MG63 (cell line): ENCODE measurements around the gene NLRC5. TPM values are rescaled to one million over a fixed set of nuclear protein-coding genes. Genes with fewer than 3 reads are reported as not detected.

Experiments used
- DNase-seq: peaks from one replicate; pipeline ENCODE4 v3.0.0-alpha.2; 2020
- H3K27me3 ChIP-seq: fragments of 250-450 bp; sonication (Bioruptor Pico); 2 replicates; pipeline ENCODE4 v1.5.1; 2020; ENCODE audit warnings: mild to moderate bottlenecking, moderate library complexity
- H3K36me3 ChIP-seq: fragments of 250-450 bp; sonication (Bioruptor Pico); 2 replicates; pipeline ENCODE4 v1.5.1; 2020; ENCODE audit warnings: mild to moderate bottlenecking, moderate library complexity
- H3K4me3 ChIP-seq: fragments of 250-450 bp; sonication (Bioruptor Pico); 2 replicates; pipeline ENCODE4 v1.5.1; 2020; ENCODE audit warnings: mild to moderate bottlenecking, moderate library complexity
- H3K9me3 ChIP-seq: fragments of 250-450 bp; sonication (Bioruptor Pico); 2 replicates; pipeline ENCODE4 v1.5.1; 2020; ENCODE audit warnings: mild to moderate bottlenecking, moderate library complexity
- total RNA-seq: library from RNA; depleted of rRNA; stranded (reverse); fragments of >200 nt; shearing (Covaris generic); gene quantifications from 2 replicates; pipeline ENCODE4 v1.2.3, GENCODE V29; 2014; ENCODE audit warnings: low replicate concordance

Gene NLRC5
- total RNA-seq, 1 experiment from 2014 or later, result 11.7 TPM

DNA sequence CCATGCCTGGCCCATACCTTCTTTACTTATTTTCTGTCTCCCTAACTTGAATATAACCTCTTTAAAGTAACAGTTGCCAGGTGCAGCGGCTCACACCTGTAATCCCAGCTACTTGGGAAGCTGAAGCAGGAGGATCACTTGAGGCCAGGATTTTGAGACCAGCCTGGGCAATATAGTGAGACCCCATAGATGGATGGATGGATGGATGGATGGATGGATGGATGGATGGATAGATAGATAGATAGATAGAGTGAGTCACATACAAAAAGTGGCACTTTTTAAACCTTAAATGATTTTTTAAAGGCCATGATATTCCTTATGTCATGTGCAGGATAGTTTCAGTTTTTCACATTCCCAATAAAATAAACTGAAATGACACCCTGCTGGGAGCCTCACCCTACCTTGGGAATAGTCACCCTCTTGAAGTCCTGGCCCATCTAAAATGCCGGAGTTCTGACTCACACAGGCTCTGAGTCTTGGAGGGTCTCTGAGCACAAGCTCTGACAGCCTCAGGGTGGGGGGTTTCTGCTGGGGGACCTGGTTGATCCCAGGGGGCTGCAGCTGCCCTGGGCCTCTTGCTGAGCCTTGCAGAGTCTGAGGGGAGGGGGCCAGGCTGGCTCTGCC is 129.2 kb downstream of the NLRC5 start:
- DNase-seq, result peak; percentile 32
- Histone ChIP-seq H3K9me3 (no peaks in the 10 kb centered on the region), H3K27me3 (no peaks in the 10 kb centered on the region), H3K4me3 (no peak overlapping the region), H3K36me3 (peaks cover 18% of the 10 kb centered on the region)

GRCh38 chr16:57123216-57123973 is 134.0 kb downstream of the NLRC5 start:
- DNase-seq, result no peak
- Histone ChIP-seq H3K27me3 (no peaks in the 10 kb centered on the region), H3K9me3 (no peaks in the 10 kb centered on the region), H3K4me3 (no peak overlapping the region), H3K36me3 (peaks cover 6% of the 10 kb centered on the region)

DNA sequence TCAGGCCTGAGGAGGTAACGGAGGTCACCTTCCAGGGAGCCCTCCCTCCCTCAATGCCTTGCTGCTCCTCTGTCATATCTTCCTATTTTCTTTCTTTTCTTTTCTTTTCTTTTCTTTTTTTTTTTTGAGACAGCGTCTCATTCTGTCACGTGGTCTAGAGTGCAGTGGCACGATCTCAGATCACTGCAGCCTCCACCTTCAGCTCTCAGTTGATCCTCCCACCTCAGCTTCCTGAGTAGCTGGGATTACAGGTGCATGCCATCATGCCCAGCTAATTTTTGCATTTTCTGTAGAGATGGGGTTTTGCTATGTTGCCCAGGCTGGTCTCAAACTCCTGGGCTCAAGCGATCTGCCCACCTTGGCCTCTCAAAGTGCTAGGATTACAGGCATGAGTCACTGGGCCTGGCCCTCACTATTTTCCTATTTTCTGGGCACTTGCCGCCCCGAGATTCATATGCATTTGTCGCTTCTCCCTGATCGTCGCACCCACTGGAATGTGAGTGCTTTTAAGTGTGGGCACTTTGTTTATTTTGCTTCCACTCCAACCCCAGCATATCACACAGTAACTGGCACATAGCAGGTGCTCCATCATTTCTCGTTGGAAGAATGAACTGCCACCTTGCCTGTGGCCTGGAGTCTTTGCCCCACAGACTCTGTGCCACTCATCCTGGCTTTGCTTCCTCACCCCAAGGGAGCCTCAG is 134.8 kb downstream of the NLRC5 start:
- Histone ChIP-seq H3K36me3 (peaks cover 4% of the 10 kb centered on the region), H3K4me3 (no peak overlapping the region), H3K9me3 (no peaks in the 10 kb centered on the region), H3K27me3 (no peaks in the 10 kb centered on the region)
- DNase-seq, result no peak

GRCh38 chr16:57125376-57125775 is 136.0 kb downstream of the NLRC5 start:
- Histone ChIP-seq H3K27me3 (no peaks in the 10 kb centered on the region), H3K4me3 (no peak overlapping the region), H3K9me3 (no peaks in the 10 kb centered on the region), H3K36me3 (peaks cover 4% of the 10 kb centered on the region)
- DNase-seq, result no peak

GRCh38 chr16:57125969-57126368 is 136.6 kb downstream of the NLRC5 start:
- Histone ChIP-seq H3K9me3 (no peaks in the 10 kb centered on the region), H3K4me3 (no peak overlapping the region), H3K36me3 (peaks cover 4% of the 10 kb centered on the region), H3K27me3 (no peaks in the 10 kb centered on the region)
- no peak for DNase-seq

DNA sequence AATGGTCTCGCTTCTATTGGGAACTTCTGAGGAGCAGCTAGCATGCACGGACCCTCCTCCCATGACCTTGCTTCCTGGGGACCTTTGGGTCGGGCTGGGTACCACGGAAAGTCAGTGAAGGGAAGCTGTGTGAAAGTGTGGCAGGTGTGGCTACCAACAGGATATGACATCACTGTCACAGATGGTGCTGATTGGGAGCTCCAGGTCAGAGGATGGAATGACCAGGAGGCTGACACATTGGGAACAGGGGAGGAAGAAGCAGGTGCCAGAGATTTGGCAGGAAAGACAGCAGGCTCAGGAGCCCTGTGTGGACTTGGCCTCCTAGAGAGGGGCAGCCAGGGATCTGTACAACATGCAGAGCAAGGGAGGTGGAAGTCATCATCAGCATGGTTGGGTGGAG is 137.1 kb downstream of the NLRC5 start:
- no peaks in the 10 kb centered on the region for H3K27me3 ChIP-seq
- no peaks in the 10 kb centered on the region for H3K9me3 ChIP-seq
- no peak for DNase-seq
- no peak overlapping the region for H3K4me3 ChIP-seq
- peaks cover 2% of the 10 kb centered on the region for H3K36me3 ChIP-seq

GRCh38 chr16:57127037-57127763 is 137.8 kb downstream of the NLRC5 start:
- no peaks in the 10 kb centered on the region; the same call in none of the 2 replicates for H3K36me3 ChIP-seq
- DNase-seq, result no peak
- H3K4me3 ChIP-seq, result no peak overlapping the region
- no peaks in the 10 kb centered on the region for H3K9me3 ChIP-seq
- no peaks in the 10 kb centered on the region for H3K27me3 ChIP-seq

- DNase-seq, result no peak
- Histone ChIP-seq H3K27me3 (no peaks in the 10 kb centered on the region), H3K36me3 (no peaks in the 10 kb centered on the region; the same call in none of the 2 replicates), H3K9me3 (no peaks in the 10 kb centered on the region), H3K4me3 (no peak overlapping the region)
Measured at GRCh38 chr16:57127836-57128235, 138.5 kb downstream of the NLRC5 start.

DNA sequence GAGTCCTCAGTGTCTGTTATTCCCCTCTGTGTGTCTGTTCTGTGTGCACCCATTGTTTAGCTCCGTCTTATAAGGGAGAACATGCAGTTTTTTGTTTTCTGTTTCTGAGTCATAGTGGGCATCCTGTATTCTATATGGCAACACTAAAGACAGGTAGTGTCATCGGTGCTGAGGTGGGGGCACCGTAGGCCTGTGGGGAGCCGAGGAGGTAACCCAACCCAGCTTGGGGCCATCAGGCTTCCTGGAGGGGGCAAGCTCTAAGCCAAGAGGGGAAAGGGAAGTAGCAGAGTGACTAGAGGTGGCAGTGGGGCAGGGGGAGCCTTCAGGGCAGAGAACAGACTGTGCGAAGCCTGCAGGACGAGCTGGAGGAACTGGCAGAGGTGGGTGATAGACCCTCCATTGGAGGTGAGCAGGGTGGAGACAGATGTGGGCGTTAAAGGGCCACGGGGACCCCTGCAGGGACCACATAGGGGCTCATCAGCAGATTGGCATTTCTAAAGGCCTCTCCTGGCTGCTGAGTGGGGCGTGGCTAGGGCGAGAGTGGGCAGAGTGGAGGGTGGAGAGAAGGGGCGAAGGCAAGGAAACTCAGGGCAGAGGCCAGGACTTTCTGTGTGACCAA is 139.5 kb downstream of the NLRC5 start:
- no peaks in the 10 kb centered on the region for H3K27me3 ChIP-seq
- no peaks in the 10 kb centered on the region; the same call in none of the 2 replicates for H3K36me3 ChIP-seq
- H3K9me3 ChIP-seq, result no peaks in the 10 kb centered on the region
- no peak for DNase-seq
- no peak overlapping the region for H3K4me3 ChIP-seq

DNA sequence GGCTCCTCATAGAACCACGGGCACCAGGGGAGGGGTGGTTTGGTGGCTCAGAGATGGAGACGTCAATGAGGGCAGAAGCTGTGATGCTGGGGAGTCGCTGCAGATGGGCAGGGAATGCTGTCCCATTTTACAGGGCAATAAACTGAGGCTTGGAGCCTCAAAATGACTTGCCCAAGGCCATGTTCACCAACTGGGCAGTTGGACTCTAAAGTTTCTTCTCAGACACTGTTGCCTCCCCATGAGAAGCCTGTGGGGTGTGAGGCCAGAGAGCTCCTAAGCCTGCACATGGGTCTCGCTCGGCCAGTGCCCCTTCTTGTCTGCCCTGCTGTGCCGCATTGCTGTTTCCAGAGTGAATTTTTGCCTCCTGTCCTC is 141.6 kb downstream of the NLRC5 start:
- no peaks in the 10 kb centered on the region; the same call in none of the 2 replicates for H3K36me3 ChIP-seq
- no peaks in the 10 kb centered on the region for H3K9me3 ChIP-seq
- DNase-seq, result no peak
- no peaks in the 10 kb centered on the region for H3K27me3 ChIP-seq
- no peak overlapping the region for H3K4me3 ChIP-seq

DNA sequence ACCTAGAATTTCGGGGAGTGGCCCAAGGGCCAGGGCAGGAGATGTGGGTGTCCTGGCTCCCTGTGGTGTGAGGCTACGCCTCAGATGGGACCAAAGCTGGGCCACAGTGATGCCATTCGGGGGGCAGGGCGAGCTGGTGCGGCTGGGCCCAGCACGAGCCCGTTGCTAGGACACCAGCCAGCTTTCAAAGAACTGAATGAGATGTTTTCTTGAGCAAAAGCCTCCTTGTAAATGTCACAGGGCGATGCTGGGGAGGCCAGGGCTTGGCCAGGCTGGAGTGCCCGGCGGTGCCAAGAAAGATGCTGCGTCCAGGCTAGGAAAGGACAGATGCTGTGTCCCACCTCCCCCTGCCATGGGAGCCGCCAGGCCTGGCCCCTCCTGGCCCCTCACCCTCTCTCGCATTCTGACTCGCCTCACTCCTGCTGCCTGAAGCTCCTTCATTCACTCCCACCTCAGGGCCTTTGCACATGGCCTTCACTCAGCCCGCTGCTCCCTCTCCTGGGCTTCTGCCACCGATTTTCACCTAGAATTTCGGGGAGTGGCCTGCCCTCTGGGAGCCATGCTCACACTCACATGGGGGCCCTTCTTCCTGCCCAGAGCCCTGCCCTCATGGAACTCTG is 142.1 kb downstream of the NLRC5 start:
- Histone ChIP-seq H3K36me3 (no peaks in the 10 kb centered on the region; the same call in none of the 2 replicates), H3K9me3 (no peaks in the 10 kb centered on the region), H3K4me3 (no peak overlapping the region), H3K27me3 (no peaks in the 10 kb centered on the region)
- DNase-seq, result no peak

GRCh38 chr16:57132470-57132869 is 143.1 kb downstream of the NLRC5 start:
- Histone ChIP-seq H3K4me3 (no peak overlapping the region), H3K9me3 (no peaks in the 10 kb centered on the region), H3K27me3 (no peaks in the 10 kb centered on the region), H3K36me3 (no peaks in the 10 kb centered on the region; the same call in 1 of the 2 replicates)
- no peak for DNase-seq

- DNase-seq, result no peak
- Histone ChIP-seq H3K4me3 (no peak overlapping the region), H3K9me3 (no peaks in the 10 kb centered on the region), H3K27me3 (no peaks in the 10 kb centered on the region), H3K36me3 (no peaks in the 10 kb centered on the region)
Measured at GRCh38 chr16:57133031-57133430, 143.7 kb downstream of the NLRC5 start.
